T-helper 1 cell treated with Interleukin-12 subunit alpha and Interleukin-12 subunit beta and Interleukin-4 antibody, amounts not matched to agents 30 ng/mL and 1 ng/mL, for 36 hours (primary cell): ENCODE measurements around the gene BRCC3. TPM values are rescaled to one million over a fixed set of nuclear protein-coding genes. Genes with fewer than 3 reads are reported as not detected.

Experiments used
- intact Hi-C: fragments of 100-400 bp; cut with micrococcal nuclease; formaldehyde crosslinking; loops from one replicate; pipeline ENCODE4 v1.15.1; 2024
- total RNA-seq: library from RNA; stranded (reverse); gene quantifications from 2 replicates; pipeline ENCODE4 v1.2.3, GENCODE V29; 2022

The BRCC3 gene
- total RNA-seq, 1 donor from 2014 or later, result 30.8 TPM

DNA sequence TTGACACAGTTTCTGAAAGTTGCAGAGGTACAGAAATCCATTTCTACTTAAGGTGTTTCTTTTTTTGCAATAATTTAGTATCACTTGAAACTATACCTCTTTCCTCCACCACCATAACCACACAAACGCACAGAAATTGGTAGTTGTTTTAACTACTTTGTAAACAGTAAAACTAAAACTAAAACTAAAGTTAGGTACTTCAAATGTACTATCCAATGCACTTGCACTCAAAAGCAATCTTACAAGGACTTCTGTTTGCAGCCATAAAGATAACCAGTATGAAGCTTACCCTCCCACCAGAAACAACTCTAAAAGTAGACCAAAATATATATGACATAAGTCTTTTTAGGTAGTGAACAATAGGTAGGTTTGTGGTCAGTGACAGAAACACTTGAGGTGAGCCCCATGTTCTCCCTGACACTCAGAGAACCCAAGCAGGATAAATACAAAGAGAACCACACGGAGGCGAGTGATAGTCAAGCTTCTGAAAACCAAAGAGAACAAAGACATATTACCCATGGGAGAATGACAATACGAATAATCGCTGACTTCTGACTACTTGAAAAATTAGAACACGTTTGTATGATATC lies 72.7 kb downstream of the BRCC3 start:
- intact Hi-C loops, result loop anchor here (2.0 kb wide), 1 partner anchor 73 kb away; the partner anchor contains the start of gene VBP1

- intact Hi-C loops, result loop anchor here (2.0 to 5.0 kb wide), 2 partner anchors 53 to 72 kb away; partner anchors contain the start of gene VBP1
Measured at GRCh38 chrX:155144926-155145325, 73.6 kb downstream of the BRCC3 start.

DNA sequence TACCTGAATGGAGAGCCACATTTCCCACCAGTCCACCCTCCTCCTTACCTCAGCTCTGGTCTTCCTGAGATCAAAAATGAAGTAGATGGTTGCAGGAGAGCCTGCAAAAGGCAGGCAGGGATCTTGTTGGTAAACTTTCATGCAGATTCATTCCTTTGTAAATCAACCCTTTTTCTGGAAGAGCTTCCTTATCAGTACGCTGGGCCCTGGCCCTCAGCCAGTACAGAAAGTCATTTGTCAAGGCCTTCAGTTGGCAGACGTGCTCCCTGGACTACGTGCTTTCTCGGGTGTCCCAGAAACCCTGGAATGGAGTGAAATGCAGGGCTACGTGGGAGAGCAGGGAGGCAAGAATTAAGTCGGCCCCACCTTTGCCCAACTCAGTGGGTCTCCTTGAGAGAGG lies 76.3 kb downstream of the BRCC3 start:
- intact Hi-C loops, result loop anchor here (5.0 kb wide), 1 partner anchor 55 kb away; no protein-coding TSS in a partner anchor

DNA sequence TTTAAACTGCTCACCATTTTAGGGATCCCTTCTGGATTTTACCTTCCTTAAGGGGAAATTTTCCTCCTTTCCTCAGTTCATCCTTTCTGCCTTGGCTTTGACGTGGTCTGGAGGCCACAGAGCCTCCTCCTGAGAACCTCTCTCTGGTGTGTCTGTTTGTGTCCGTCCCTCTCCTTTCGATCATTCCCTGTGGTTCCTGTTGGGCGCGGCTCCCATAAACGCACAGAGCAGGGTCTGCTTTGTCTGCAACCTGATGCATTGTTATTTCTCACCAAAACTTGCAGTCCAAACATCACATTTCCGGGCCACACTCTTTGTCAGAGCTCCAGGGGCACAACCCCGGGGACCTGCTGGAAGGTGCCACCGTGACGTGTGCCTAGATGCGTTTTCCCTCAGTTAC lies 76.9 kb downstream of the BRCC3 start:
- intact Hi-C loops, result loop anchor here (5.0 kb wide), 1 partner anchor 56 kb away; no protein-coding TSS in a partner anchor

GRCh38 chrX:155148724-155149537 lies 77.6 kb downstream of the BRCC3 start:
- intact Hi-C loops, result loop anchor here (1.0 to 5.0 kb wide), 3 partner anchors 57 to 231 kb away; no protein-coding TSS in a partner anchor

DNA sequence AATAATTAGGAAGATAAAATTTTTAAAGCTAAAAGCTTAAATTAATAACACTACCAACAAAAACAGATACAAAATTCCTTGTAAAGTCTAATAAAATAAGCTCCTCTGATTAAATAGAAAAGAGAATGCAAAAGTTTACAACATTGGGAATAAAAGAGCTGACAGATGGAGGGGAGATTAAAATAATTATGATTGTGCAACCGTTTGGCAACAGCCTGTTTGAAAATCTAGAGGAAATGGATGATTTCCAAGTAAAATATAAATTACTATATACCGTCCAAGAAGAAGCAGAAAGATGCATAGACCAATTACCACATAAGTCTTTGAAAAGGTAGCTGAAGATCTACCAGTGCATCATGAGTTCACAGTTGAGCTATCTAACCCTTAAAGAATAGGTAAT lies 98.6 kb downstream of the BRCC3 start:
- intact Hi-C loops, result no loop called here

Other genes with a start within 250 kb of the BRCC3 start
- gene SMIM9, start 236.8 kb upstream of the BRCC3 start, total RNA-seq, result not detected in 2 replicates
- 20.0 and 21.5 TPM in 2 replicates for gene F8A1, start 185.2 kb upstream of the BRCC3 start, total RNA-seq
- 3.9 and 4.6 TPM in 2 replicates for gene F8, start 48.8 kb upstream of the BRCC3 start, total RNA-seq
- gene FUNDC2, start 44.7 kb upstream of the BRCC3 start, total RNA-seq, result 44.2 and 46.8 TPM in 2 replicates
- 1.3 and 3.1 TPM in 2 replicates for gene CMC4, start 372 bp upstream of the BRCC3 start, total RNA-seq
- gene MTCP1, start 372 bp upstream of the BRCC3 start, total RNA-seq, result 13.5 and 20.3 TPM in 2 replicates
- 62.7 and 68.8 TPM in 2 replicates for gene VBP1, start 145.0 kb downstream of the BRCC3 start, total RNA-seq
- gene RAB39B, start 193.0 kb downstream of the BRCC3 start, total RNA-seq, result 11.5 and 11.6 TPM in 2 replicates